Hepatocyte (in vitro differentiated cells): ENCODE measurements around the gene SBF1. TPM values are rescaled to one million over a fixed set of nuclear protein-coding genes. Genes with fewer than 3 reads are reported as not detected.

ENCODE experiments used
- DNase-seq: peaks from one replicate; pipeline ENCODE4 v3.0.0-alpha.2; 2016; ENCODE audit warnings: low spot score
- H2AFZ ChIP-seq: fragments of 200-600 bp; sonication (generic); 2 replicates; pipeline ENCODE4 v1.6.0; 2016; ENCODE audit warnings: antibody characterized with exemption, mild to moderate bottlenecking
- H3K27ac ChIP-seq: fragments of 200-600 bp; sonication (generic); 2 replicates; pipeline ENCODE4 v1.5.1; 2016; ENCODE audit warnings: mild to moderate bottlenecking
- H3K27me3 ChIP-seq: fragments of 200-600 bp; sonication (generic); 2 replicates; pipeline ENCODE4 v1.6.1; 2016
- H3K36me3 ChIP-seq: fragments of 200-600 bp; sonication (generic); replicated peaks from 2 replicates; pipeline ENCODE4 v1.5.1; 2016; ENCODE audit warnings: low read depth; ENCODE audit not compliant: insufficient read depth
- H3K4me1 ChIP-seq: fragments of 200-600 bp; sonication (generic); 2 replicates; pipeline ENCODE4 v1.5.1; 2016; ENCODE audit warnings: mild to moderate bottlenecking, moderate library complexity; ENCODE audit not compliant: insufficient read depth
- H3K4me2 ChIP-seq: fragments of 200-600 bp; sonication (generic); 2 replicates; pipeline ENCODE4 v1.6.0; 2016
- H3K4me3 ChIP-seq: fragments of 200-600 bp; sonication (generic); 2 replicates; pipeline ENCODE4 v1.5.1; 2016; ENCODE audit warnings: mild to moderate bottlenecking
- H3K79me2 ChIP-seq: fragments of 200-600 bp; sonication (generic); 2 replicates; pipeline ENCODE4 v1.6.0; 2017; ENCODE audit warnings: mild to moderate bottlenecking
- H3K9me2 ChIP-seq: fragments of 200-600 bp; sonication (generic); replicated peaks from 2 replicates; pipeline ENCODE4 v1.6.0; 2017; ENCODE audit warnings: mild to moderate bottlenecking; ENCODE audit not compliant: insufficient read depth
- H3K9me3 ChIP-seq: fragments of 200-600 bp; sonication (generic); 2 replicates; pipeline ENCODE4 v1.5.1; 2016; ENCODE audit warnings: low read depth, mild to moderate bottlenecking
- H4K20me1 ChIP-seq: fragments of 200-600 bp; sonication (generic); 2 replicates; pipeline ENCODE4 v1.6.0; 2016; ENCODE audit warnings: mild to moderate bottlenecking; ENCODE audit not compliant: insufficient read depth, poor library complexity, severe bottlenecking
- EZH2 ChIP-seq: fragments of 200-600 bp; sonication (generic); IDR thresholded peaks from 2 replicates; pipeline ENCODE4 v1.6.1; 2016; ENCODE audit warnings: antibody characterized with exemption, mild to moderate bottlenecking, borderline replicate concordance
- EZH2phosphoT487 ChIP-seq: fragments of 200-600 bp; sonication (generic); IDR thresholded peaks from one replicate; pipeline ENCODE4 v1.6.1; 2018; ENCODE audit warnings: antibody characterized with exemption, mild to moderate bottlenecking, low read depth, moderate library complexity; ENCODE audit not compliant: unreplicated experiment, severe bottlenecking
- WGBS: methylation state at CpG from one replicate; pipeline ENCODE4 v1.1.6; 2016; ENCODE audit warnings: low lambda C conversion rate; ENCODE audit errors: missing lambda C conversion rate; 5-methylcytosine and 5-hydroxymethylcytosine counted together
- polyA plus RNA-seq: library from polyadenylated mRNA; unstranded; fragments of >200 nt; fragmentation: Nextera tagmentation; extraction: Ambion mirVana; gene quantifications from 2 replicates; pipeline ENCODE4 v1.2.1, GENCODE V29; 2016
- total RNA-seq: library from RNA; depleted of rRNA; stranded (reverse); fragments of >200 nt; gene quantifications from 2 replicates; pipeline ENCODE4 v1.2.3, GENCODE V29; 2014
- TF ChIP-seq, protein P1 (sequence below): fragments of 200-600 bp; sonication (generic); IDR thresholded peaks from 2 replicates; pipeline ENCODE4 v1.5.1; 2016; ENCODE audit warnings: antibody characterized with exemption, mild to moderate bottlenecking; ENCODE audit not compliant: poor library complexity

SBF1 gene
- total and polyA plus RNA-seq, 2 experiments from 2014 or later, result 34.5 to 49.5 TPM

DNA sequence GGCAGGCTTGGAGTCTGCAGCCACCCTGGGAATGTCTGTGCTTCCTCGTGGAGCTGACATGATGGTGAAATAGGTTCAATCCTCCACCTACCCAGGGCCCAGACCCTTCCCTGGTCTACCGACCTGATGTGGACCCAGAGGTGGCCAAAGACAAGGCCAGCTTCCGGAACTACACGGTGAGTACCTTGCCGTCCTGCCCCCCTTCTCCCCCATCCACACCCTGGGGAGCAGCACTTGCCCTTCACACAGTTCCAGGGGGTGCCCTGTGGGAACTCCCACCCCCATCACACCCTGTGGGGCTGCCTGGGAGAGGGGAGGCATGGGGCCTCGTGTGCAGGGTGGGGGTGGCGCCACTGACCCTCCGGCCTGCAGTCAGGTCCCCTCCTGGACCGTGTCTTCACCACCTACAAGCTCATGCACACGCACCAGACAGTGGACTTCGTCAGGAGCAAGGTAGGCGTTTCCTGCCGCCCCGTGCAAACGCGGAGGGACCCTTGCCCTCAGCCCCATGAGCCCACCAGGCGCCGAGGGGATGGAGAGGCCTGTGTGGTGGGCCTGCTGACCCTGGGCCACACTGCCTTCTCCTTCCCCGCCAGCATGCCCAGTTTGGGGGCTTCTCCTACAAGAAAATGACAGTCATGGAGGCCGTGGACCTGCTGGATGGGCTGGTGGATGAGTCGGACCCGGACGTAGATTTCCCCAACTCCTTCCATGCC, 12.6 kb upstream of the SBF1 start:
- Histone ChIP-seq H3K9me2 (no peaks in the 10 kb centered on the region), H3K27ac (no peak overlapping the region), H4K20me1 (no peaks in the 10 kb centered on the region), H2AFZ (no peak overlapping the region), H3K4me1 (peaks cover 8% of the 10 kb centered on the region), H3K36me3 (no peaks in the 10 kb centered on the region), H3K27me3 (no peaks in the 10 kb centered on the region), H3K9me3 (no peaks in the 10 kb centered on the region), H3K4me2 (no peak overlapping the region), H3K79me2 (no peaks in the 10 kb centered on the region), H3K4me3 (no peak overlapping the region)
- 91% methylated on average over 19 of the region's 23 CpGs for WGBS
- TF ChIP-seq, protein P1, sequence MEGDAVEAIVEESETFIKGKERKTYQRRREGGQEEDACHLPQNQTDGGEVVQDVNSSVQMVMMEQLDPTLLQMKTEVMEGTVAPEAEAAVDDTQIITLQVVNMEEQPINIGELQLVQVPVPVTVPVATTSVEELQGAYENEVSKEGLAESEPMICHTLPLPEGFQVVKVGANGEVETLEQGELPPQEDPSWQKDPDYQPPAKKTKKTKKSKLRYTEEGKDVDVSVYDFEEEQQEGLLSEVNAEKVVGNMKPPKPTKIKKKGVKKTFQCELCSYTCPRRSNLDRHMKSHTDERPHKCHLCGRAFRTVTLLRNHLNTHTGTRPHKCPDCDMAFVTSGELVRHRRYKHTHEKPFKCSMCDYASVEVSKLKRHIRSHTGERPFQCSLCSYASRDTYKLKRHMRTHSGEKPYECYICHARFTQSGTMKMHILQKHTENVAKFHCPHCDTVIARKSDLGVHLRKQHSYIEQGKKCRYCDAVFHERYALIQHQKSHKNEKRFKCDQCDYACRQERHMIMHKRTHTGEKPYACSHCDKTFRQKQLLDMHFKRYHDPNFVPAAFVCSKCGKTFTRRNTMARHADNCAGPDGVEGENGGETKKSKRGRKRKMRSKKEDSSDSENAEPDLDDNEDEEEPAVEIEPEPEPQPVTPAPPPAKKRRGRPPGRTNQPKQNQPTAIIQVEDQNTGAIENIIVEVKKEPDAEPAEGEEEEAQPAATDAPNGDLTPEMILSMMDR, result no peak
- TF ChIP-seq EZH2 (no peak), EZH2phosphoT487 (no peak)
- DNase-seq, result no peak

DNA sequence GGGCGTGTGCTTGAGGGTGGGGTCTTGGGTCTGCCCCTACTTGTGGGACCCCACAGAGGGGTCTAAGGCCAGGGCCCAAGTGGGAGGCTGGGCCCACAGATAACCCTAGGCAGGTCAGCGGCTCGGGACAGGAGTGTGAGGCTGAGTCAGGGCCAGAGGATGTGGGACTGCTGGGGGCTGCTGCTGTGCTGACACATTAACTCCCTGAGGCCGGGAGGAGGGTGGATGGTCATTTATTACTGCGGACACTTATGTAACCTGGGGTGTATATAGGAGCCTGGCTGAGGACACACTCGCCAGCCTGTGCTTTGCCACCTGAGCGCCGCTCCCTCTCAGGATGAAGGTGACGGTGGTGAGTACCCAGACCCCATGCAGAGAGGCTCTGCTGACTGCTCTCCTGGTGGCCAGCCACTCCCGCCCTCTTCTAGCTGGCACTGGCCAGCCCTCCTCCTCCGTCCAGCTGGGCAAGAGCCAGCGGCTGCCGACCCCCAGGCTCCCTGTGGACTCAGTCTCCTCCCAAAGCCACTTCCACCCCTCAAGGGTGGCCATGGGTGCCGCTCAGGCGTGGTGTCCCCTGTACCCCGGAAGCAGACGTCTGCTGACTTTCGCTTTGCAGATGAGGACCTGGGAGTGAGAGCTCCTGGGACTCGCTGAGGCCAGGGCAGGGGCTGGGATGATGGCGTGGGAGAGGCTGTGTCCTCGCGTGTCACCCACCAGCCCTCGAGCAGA, 11.9 kb upstream of the SBF1 start, which contains the start of gene MIOX:
Gene MIOX (plus strand): TSS at position 299 of the 729 bp plus-strand sequence. CDS start 39 bp downstream, at position 338.
- H3K9me2 ChIP-seq, result no peaks in the 10 kb centered on the region
- no peak within 1 kb of the TSS for H3K27ac ChIP-seq
- WGBS, result 77% methylated on average over 19 of the region's 23 CpGs
- H3K4me3 ChIP-seq, result no peak within 1 kb of the TSS
- H3K9me3 ChIP-seq, result no peaks in the 10 kb centered on the region
- H4K20me1 ChIP-seq, result no peaks in the 10 kb centered on the region
- no peak for DNase-seq
- peaks cover 13% of the 10 kb centered on the region for H3K4me1 ChIP-seq
- H3K27me3 ChIP-seq, result peaks cover 5% of the 10 kb centered on the region
- no peak within 1 kb of the TSS for H2AFZ ChIP-seq
- H3K4me2 ChIP-seq, result no peak within 1 kb of the TSS
- no peaks in the 10 kb centered on the region for H3K79me2 ChIP-seq
- TF ChIP-seq, protein P1, result no peak
- TF ChIP-seq EZH2phosphoT487, result no peak
- TF ChIP-seq EZH2, result no peak
- H3K36me3 ChIP-seq, result no peaks in the 10 kb centered on the region

DNA sequence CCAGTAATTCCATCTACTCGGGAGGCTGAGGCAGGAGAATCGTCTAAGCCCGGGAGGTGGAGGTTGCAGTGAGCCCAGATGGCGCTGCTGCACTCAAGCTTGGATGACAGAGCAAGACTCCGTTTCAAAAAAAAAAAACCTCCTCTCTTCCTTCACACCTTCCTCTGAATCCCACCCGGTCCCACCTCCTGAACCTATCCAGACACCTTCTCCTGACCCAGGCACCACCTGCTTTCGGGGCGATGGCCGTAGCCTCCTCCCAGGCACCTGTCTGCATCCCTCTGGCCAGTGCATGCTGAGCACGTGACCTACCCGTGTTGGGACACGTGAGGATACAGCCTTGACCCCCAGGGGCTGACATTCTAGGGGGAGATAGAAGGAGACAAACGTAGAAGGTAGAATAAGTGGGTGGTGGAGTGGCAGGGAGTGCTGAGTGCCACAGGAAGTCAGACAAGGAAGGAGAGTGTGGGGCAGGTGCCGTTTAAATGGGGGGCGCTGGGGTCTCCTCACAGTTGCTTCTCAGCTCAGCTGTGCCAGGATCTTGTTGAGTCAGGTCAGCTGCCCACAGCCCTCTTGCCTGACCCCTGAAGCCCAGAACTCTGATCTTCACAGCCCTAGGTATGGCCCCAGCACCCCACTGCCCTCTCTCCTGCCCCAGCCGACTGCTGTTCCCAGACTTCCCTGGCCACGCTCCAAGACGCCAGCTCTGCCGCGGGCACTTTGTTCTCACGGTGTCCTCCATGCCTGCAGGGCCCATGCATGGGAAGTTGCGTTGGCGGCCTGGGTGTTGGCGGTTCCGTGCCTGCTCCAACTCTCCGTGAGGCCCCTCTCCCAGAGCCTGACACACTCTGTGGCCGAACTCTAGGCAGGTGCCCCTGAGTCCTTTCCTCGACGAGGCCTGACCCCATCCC, 10.6 kb upstream of the SBF1 start:
- 78% methylated on average over 29 of the region's 29 CpGs for WGBS
- H3K4me3 ChIP-seq, result no peak overlapping the region
- no peaks in the 10 kb centered on the region for H3K36me3 ChIP-seq
- peaks cover 14% of the 10 kb centered on the region for H3K4me1 ChIP-seq
- no peak overlapping the region for H3K27ac ChIP-seq
- H3K9me3 ChIP-seq, result no peaks in the 10 kb centered on the region
- H3K27me3 ChIP-seq, result peaks cover 13% of the 10 kb centered on the region
- no peak overlapping the region for H3K4me2 ChIP-seq
- no peaks in the 10 kb centered on the region for H3K9me2 ChIP-seq
- no peak for DNase-seq
- TF ChIP-seq EZH2phosphoT487, result no peak
- no peak for TF ChIP-seq EZH2
- TF ChIP-seq, protein P1, result no peak
- H2AFZ ChIP-seq, result no peak overlapping the region
- H4K20me1 ChIP-seq, result no peaks in the 10 kb centered on the region
- no peaks in the 10 kb centered on the region for H3K79me2 ChIP-seq
